ENCODE data around the gene PRKG1.

The PRKG1 gene

DNA sequence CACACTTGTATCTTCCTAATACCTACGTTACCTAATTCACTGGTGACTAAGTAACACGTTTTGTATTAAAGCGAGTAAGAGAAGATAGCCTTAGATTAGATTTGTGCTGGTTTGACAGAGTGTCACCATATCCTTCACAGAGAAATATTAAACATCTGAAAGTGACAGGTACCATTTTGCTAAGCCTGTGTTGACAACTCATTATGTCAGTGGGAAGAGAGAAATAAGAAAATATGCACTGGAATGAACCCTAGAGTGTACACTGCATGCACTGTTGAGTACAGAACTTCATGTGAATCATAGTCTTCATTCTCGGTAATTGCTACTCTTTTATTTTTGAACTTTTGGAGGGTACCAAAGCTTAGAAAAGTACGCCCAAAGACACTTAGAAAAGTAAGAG is 10.9 kb downstream of the PRKG1 start:
- Histone ChIP-seq H3K9ac (ENCODE audit: low read length) (no peak overlapping the region), H3K79me1 (ENCODE audit: low read length) (no peaks in the 10 kb centered on the region), H3K56ac (ENCODE audit: low read length) (no peak overlapping the region), H3K4me2 (ENCODE audit: low read length) (no peak overlapping the region), H3K4me3 (ENCODE audit: low read length) (no peak overlapping the region), H4K8ac (ENCODE audit: low read depth, low read length) (no peak overlapping the region), H2AK5ac (ENCODE audit: low read length) (no peak overlapping the region), H2BK120ac (ENCODE audit: low read depth, low read length) (no peak overlapping the region), H3K4ac (ENCODE audit: low read depth, low read length) (no peak overlapping the region), H3K23ac (ENCODE audit: low read length) (no peak overlapping the region), H2BK15ac (replicated peaks; ENCODE audit: low read depth) (no peak overlapping the region), H3K4me1 (ENCODE audit: control insufficient read depth, low read depth, low read length) (no peaks in the 10 kb centered on the region), H2BK5ac (ENCODE audit: low read length) (no peak overlapping the region), H3K79me2 (ENCODE audit: control insufficient read depth, insufficient read depth, low read length) (no peaks in the 10 kb centered on the region), H3K27ac (ENCODE audit: low read depth, low read length) (no peak overlapping the region), H3K27me3 (ENCODE audit: insufficient read depth, low read length, poor library complexity) (no peaks in the 10 kb centered on the region), H3K18ac (ENCODE audit: low read length) (no peak overlapping the region), H3K36me3 (ENCODE audit: control insufficient read depth, insufficient read depth, low read length) (no peaks in the 10 kb centered on the region), H4K5ac (ENCODE audit: low read length) (no peak overlapping the region)
- WGBS (ENCODE audit: extremely low coverage, insufficient coverage, low lambda C conversion rate), result no CpG with 5 or more reads among the region's 5 CpGs
- DNase-seq, result no peak

DNA sequence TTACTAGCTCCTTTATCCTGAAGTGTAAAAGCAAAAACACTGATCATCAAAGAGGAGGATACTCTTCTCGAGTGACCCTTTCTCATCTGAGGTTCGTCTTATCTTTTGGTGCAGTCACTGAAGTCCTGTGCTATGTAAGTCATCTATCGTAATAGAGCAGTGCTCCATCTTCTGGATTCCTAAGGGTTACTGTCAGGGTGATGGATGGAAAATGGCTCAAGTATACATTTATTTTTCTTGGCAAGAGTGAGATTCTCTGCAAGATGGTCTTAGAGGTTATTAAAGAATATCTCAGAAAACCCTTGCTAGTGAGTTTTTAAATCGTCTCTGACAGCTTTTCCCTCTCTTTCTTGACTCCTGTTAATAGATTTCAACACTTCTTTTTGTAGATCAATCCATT is 12.4 kb downstream of the PRKG1 start:
- Histone ChIP-seq H4K5ac (ENCODE audit: low read length) (no peak overlapping the region), H2BK120ac (ENCODE audit: low read depth, low read length) (no peak overlapping the region), H3K4me3 (ENCODE audit: low read length) (no peak overlapping the region), H3K9ac (ENCODE audit: low read length) (no peak overlapping the region), H2AK5ac (ENCODE audit: low read length) (no peak overlapping the region), H3K18ac (ENCODE audit: low read length) (no peak overlapping the region), H3K23ac (ENCODE audit: low read length) (no peak overlapping the region), H2BK5ac (ENCODE audit: low read length) (no peak overlapping the region), H3K27ac (ENCODE audit: low read depth, low read length) (no peak overlapping the region), H3K79me2 (ENCODE audit: control insufficient read depth, insufficient read depth, low read length) (no peaks in the 10 kb centered on the region), H3K27me3 (ENCODE audit: insufficient read depth, low read length, poor library complexity) (no peaks in the 10 kb centered on the region), H3K4me1 (ENCODE audit: control insufficient read depth, low read depth, low read length) (no peaks in the 10 kb centered on the region), H4K8ac (ENCODE audit: low read depth, low read length) (no peak overlapping the region), H3K56ac (ENCODE audit: low read length) (no peak overlapping the region), H3K36me3 (ENCODE audit: control insufficient read depth, insufficient read depth, low read length) (no peaks in the 10 kb centered on the region), H2BK15ac (replicated peaks; ENCODE audit: low read depth) (no peak overlapping the region), H3K4me2 (ENCODE audit: low read length) (no peak overlapping the region), H3K79me1 (ENCODE audit: low read length) (no peaks in the 10 kb centered on the region), H3K4ac (ENCODE audit: low read depth, low read length) (no peak overlapping the region)
- WGBS (ENCODE audit: extremely low coverage, insufficient coverage, low lambda C conversion rate), result no CpG with 5 or more reads among the region's 4 CpGs
- no peak for DNase-seq

DNA sequence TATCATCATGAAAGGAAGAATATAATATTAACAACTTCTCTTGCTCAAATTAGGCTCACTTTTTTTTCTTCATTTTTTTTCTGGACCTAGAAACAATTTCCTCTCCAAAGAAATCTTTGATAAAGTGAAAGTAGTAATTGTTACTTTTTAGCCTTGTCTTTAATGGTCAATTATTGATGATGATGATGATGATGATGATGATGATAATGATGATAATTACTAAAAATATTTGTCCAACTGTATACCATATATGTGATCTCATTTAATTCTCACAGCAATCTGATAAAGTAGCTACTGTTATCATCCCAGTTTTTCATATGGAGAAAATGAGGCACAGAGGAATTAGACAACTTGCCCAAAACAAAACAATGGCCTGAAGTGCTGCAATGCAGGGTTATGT is 12.8 kb downstream of the PRKG1 start:
- Histone ChIP-seq H4K5ac (ENCODE audit: low read length) (no peak overlapping the region), H3K4me2 (ENCODE audit: low read length) (no peak overlapping the region), H2BK15ac (replicated peaks; ENCODE audit: low read depth) (no peak overlapping the region), H2BK120ac (ENCODE audit: low read depth, low read length) (no peak overlapping the region), H2AK5ac (ENCODE audit: low read length) (no peak overlapping the region), H3K9ac (ENCODE audit: low read length) (no peak overlapping the region), H4K8ac (ENCODE audit: low read depth, low read length) (no peak overlapping the region), H3K4me1 (ENCODE audit: control insufficient read depth, low read depth, low read length) (no peaks in the 10 kb centered on the region), H3K23ac (ENCODE audit: low read length) (no peak overlapping the region), H3K4ac (ENCODE audit: low read depth, low read length) (no peak overlapping the region), H3K36me3 (ENCODE audit: control insufficient read depth, insufficient read depth, low read length) (no peaks in the 10 kb centered on the region), H2BK5ac (ENCODE audit: low read length) (no peak overlapping the region), H3K79me2 (ENCODE audit: control insufficient read depth, insufficient read depth, low read length) (no peaks in the 10 kb centered on the region), H3K27ac (ENCODE audit: low read depth, low read length) (no peak overlapping the region), H3K27me3 (ENCODE audit: insufficient read depth, low read length, poor library complexity) (no peaks in the 10 kb centered on the region), H3K18ac (ENCODE audit: low read length) (no peak overlapping the region), H3K4me3 (ENCODE audit: low read length) (no peak overlapping the region), H3K79me1 (ENCODE audit: low read length) (no peaks in the 10 kb centered on the region), H3K56ac (ENCODE audit: low read length) (no peak overlapping the region)
- DNase-seq, result no peak

DNA sequence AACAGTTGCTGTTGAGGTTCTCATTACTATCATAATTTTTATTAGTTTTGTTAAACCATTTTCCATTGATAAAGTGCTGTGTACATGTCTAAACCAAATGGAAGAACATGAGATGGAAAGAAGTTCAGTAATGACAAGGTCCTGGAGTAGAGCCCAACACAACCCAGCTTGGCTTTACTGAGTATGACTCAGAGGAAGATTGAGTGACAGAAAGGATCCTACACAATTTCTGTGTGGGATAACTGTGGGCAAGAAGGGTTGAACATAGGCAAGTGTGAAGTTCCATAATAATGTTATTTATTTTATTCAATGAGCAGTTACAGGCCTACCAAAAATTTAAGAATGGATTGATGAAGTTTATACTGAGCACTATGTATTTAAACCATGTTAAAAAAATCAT is 15.9 kb downstream of the PRKG1 start:
- Histone ChIP-seq H2AK5ac (ENCODE audit: low read length) (no peak overlapping the region), H4K5ac (ENCODE audit: low read length) (no peak overlapping the region), H2BK120ac (ENCODE audit: low read depth, low read length) (no peak overlapping the region), H3K79me2 (ENCODE audit: control insufficient read depth, insufficient read depth, low read length) (no peaks in the 10 kb centered on the region), H2BK15ac (replicated peaks; ENCODE audit: low read depth) (no peak overlapping the region), H3K4me1 (ENCODE audit: control insufficient read depth, low read depth, low read length) (no peaks in the 10 kb centered on the region), H3K79me1 (ENCODE audit: low read length) (no peaks in the 10 kb centered on the region), H2BK5ac (ENCODE audit: low read length) (no peak overlapping the region), H3K56ac (ENCODE audit: low read length) (no peak overlapping the region), H3K27ac (ENCODE audit: low read depth, low read length) (no peak overlapping the region), H3K18ac (ENCODE audit: low read length) (no peak overlapping the region), H3K4me2 (ENCODE audit: low read length) (no peak overlapping the region), H3K4ac (ENCODE audit: low read depth, low read length) (no peak overlapping the region), H3K9ac (ENCODE audit: low read length) (no peak overlapping the region), H3K36me3 (ENCODE audit: control insufficient read depth, insufficient read depth, low read length) (no peaks in the 10 kb centered on the region), H3K4me3 (ENCODE audit: low read length) (no peak overlapping the region), H4K8ac (ENCODE audit: low read depth, low read length) (no peak overlapping the region), H3K27me3 (ENCODE audit: insufficient read depth, low read length, poor library complexity) (no peaks in the 10 kb centered on the region), H3K23ac (ENCODE audit: low read length) (no peak overlapping the region)
- no peak for DNase-seq

DNA sequence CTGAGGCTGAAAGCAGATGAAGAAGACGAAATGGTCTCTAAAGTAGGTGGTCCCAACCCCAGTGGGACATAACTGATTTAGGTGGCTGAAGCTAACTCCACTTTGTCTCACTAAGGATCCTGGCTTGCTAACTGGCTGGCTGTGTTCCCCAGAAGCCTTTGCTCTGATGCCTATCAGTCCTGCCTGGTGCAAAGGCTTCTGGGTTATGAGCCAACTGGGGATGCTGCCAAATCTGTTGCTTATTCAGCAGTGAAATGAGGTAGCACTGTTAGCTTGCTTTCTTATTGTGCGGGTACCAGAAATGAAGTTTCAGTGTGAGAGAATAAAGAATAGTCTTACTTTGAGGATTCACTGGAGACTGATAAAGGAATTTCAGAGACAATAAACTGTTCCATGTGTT is 18.1 kb downstream of the PRKG1 start:
- Histone ChIP-seq H3K27ac (ENCODE audit: low read depth, low read length) (no peak overlapping the region), H2BK5ac (ENCODE audit: low read length) (no peak overlapping the region)

DNA sequence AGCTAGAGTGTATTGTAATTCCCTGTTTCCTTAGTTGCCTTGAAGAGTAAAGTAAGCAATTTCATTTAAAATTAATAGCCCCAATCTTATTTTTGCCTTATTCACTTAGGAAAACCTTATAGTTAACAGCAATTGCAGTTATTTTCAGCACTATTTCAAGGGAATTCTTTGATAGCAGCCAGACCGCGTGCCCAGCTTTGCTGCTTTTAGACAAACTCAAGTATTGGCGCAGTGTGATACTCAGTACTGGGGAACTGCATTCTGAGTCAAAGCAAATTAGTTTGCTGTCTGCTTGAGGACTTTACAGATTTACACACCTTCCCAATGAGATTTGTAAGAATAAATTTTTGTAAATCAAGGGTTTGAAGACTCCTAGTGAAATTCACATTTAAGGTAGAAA is 21.2 kb downstream of the PRKG1 start:
- H3K4me3 ChIP-seq (ENCODE audit: low read length), result no peak overlapping the region
- H2AK5ac ChIP-seq (ENCODE audit: low read length), result no peak overlapping the region
- H3K4ac ChIP-seq (ENCODE audit: low read depth, low read length), result no peak overlapping the region
- no CpG with 5 or more reads among the region's 3 CpGs for WGBS (ENCODE audit: extremely low coverage, insufficient coverage, low lambda C conversion rate)
- H3K79me2 ChIP-seq (ENCODE audit: control insufficient read depth, insufficient read depth, low read length), result no peaks in the 10 kb centered on the region
- no peaks in the 10 kb centered on the region for H3K36me3 ChIP-seq (ENCODE audit: control insufficient read depth, insufficient read depth, low read length)
- no peak overlapping the region for H2BK120ac ChIP-seq (ENCODE audit: low read depth, low read length)
- H3K4me1 ChIP-seq (ENCODE audit: control insufficient read depth, low read depth, low read length), result no peaks in the 10 kb centered on the region
- H3K4me2 ChIP-seq (ENCODE audit: low read length), result no peak overlapping the region
- H4K8ac ChIP-seq (ENCODE audit: low read depth, low read length), result no peak overlapping the region
- H3K23ac ChIP-seq (ENCODE audit: low read length), result no peak overlapping the region
- H4K5ac ChIP-seq (ENCODE audit: low read length), result no peak overlapping the region
- no peak overlapping the region for H3K18ac ChIP-seq (ENCODE audit: low read length)
- H2BK5ac ChIP-seq (ENCODE audit: low read length), result no peak overlapping the region
- no peak overlapping the region for H3K27ac ChIP-seq (ENCODE audit: low read depth, low read length)
- no peak overlapping the region for H3K9ac ChIP-seq (ENCODE audit: low read length)
- H3K56ac ChIP-seq (ENCODE audit: low read length), result no peak overlapping the region
- no peak for DNase-seq
- H3K27me3 ChIP-seq (ENCODE audit: insufficient read depth, low read length, poor library complexity), result no peaks in the 10 kb centered on the region
- no peak overlapping the region for H2BK15ac ChIP-seq (replicated peaks; ENCODE audit: low read depth)
- no peaks in the 10 kb centered on the region for H3K79me1 ChIP-seq (ENCODE audit: low read length)

More for the DNA sequence above, 18.1 kb downstream of the PRKG1 start:
- no peak overlapping the region for H3K56ac ChIP-seq (ENCODE audit: low read length)
- no peaks in the 10 kb centered on the region for H3K4me1 ChIP-seq (ENCODE audit: control insufficient read depth, low read depth, low read length)
- no peak overlapping the region for H3K23ac ChIP-seq (ENCODE audit: low read length)
- no peaks in the 10 kb centered on the region for H3K27me3 ChIP-seq (ENCODE audit: insufficient read depth, low read length, poor library complexity)
- no peak for DNase-seq
- H2BK120ac ChIP-seq (ENCODE audit: low read depth, low read length), result no peak overlapping the region
- H2BK15ac ChIP-seq (replicated peaks; ENCODE audit: low read depth), result no peak overlapping the region
- no CpG with 5 or more reads among the region's 2 CpGs for WGBS (ENCODE audit: extremely low coverage, insufficient coverage, low lambda C conversion rate)
- H3K4me2 ChIP-seq (ENCODE audit: low read length), result no peak overlapping the region
- H4K8ac ChIP-seq (ENCODE audit: low read depth, low read length), result no peak overlapping the region
- no peak overlapping the region for H3K4ac ChIP-seq (ENCODE audit: low read depth, low read length)
- no peaks in the 10 kb centered on the region for H3K36me3 ChIP-seq (ENCODE audit: control insufficient read depth, insufficient read depth, low read length)
- H3K18ac ChIP-seq (ENCODE audit: low read length), result no peak overlapping the region
- no peak overlapping the region for H4K5ac ChIP-seq (ENCODE audit: low read length)
- H3K79me1 ChIP-seq (ENCODE audit: low read length), result no peaks in the 10 kb centered on the region
- no peak overlapping the region for H2AK5ac ChIP-seq (ENCODE audit: low read length)
- no peaks in the 10 kb centered on the region for H3K79me2 ChIP-seq (ENCODE audit: control insufficient read depth, insufficient read depth, low read length)
- no peak overlapping the region for H3K4me3 ChIP-seq (ENCODE audit: low read length)
- no peak overlapping the region for H3K9ac ChIP-seq (ENCODE audit: low read length)
